Prostate gland (tissue), 2 donors: ENCODE results near the gene TIAM2.

Experiments used
- POLR2AphosphoS5 ChIP-seq: sonication (generic); formaldehyde crosslinking; IDR thresholded peaks from one replicate; pipeline ENCODE4 v1.6.1; 2017; ENCODE audit warnings: antibody characterized with exemption
- TF ChIP-seq, protein P1 (sequence below), 4 experiments: fragments of 200-600 bp in 2 of 4; fragments of 450-650 bp in 2 of 4; sonication (generic) in 2 of 4; IDR thresholded peaks; 1 replicate in 3 of 4; 2 replicates in 1 of 4; pipeline ENCODE4 v1.5.1; 2016 to 2019; ENCODE audit warnings: antibody characterized with exemption in 4 of 4, mild to moderate bottlenecking in 2 of 4, moderate library complexity in 2 of 4

DNA sequence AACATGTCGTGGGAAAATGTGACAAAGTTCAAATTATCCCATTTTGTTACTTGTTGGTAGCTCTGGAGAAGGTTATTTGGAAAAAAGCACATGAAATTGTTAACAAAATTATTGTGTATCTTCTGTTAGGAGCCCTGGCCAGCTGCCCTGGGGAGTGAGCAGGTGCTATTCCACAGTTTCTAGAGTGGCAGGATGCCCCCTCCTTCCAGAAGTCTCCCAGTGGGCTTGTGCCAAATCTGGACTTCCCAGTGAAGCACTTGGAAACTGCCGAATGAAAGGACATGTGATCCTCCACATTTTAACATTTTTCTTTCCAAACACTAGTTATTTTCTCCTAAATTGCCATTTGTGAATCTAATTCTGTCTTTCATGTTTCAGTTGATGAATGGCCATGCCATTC is 201.8 kb downstream of the TIAM2 start:
- TF ChIP-seq, protein P1, sequence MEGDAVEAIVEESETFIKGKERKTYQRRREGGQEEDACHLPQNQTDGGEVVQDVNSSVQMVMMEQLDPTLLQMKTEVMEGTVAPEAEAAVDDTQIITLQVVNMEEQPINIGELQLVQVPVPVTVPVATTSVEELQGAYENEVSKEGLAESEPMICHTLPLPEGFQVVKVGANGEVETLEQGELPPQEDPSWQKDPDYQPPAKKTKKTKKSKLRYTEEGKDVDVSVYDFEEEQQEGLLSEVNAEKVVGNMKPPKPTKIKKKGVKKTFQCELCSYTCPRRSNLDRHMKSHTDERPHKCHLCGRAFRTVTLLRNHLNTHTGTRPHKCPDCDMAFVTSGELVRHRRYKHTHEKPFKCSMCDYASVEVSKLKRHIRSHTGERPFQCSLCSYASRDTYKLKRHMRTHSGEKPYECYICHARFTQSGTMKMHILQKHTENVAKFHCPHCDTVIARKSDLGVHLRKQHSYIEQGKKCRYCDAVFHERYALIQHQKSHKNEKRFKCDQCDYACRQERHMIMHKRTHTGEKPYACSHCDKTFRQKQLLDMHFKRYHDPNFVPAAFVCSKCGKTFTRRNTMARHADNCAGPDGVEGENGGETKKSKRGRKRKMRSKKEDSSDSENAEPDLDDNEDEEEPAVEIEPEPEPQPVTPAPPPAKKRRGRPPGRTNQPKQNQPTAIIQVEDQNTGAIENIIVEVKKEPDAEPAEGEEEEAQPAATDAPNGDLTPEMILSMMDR (IDR thresholded peaks at IDR 0.05): no peak
- TF ChIP-seq POLR2AphosphoS5: no peak
